HEK293 (cell line): ENCODE results near the gene NHS.

ENCODE experiments used
- EGR2 ChIP-seq: fragments of 450-650 bp; formaldehyde crosslinking; IDR thresholded peaks from 2 replicates; pipeline ENCODE4 v1.5.1; 2016; ENCODE audit warnings: low read depth, missing biosample characterization, missing genetic modification characterization
- HOXA7 ChIP-seq: sonication (generic); formaldehyde crosslinking; IDR thresholded peaks from 2 replicates; pipeline ENCODE4 v1.8.1; 2022; ENCODE audit warnings: missing genetic modification reagents, borderline replicate concordance
- KLF1 ChIP-seq: fragments of 450-650 bp; formaldehyde crosslinking; IDR thresholded peaks from 2 replicates; pipeline ENCODE4 v1.5.1; 2016; ENCODE audit warnings: missing biosample characterization, missing genetic modification characterization
- KLF16 ChIP-seq: fragments of 450-650 bp; formaldehyde crosslinking; IDR thresholded peaks from 2 replicates; pipeline ENCODE4 v1.5.1; 2017; ENCODE audit warnings: missing biosample characterization, missing genetic modification characterization
- OSR2 ChIP-seq: fragments of 450-650 bp; formaldehyde crosslinking; IDR thresholded peaks from 2 replicates; pipeline ENCODE4 v1.5.1; 2016; ENCODE audit warnings: missing biosample characterization, missing genetic modification characterization
- REPIN1 ChIP-seq: fragments of 450-650 bp; formaldehyde crosslinking; IDR thresholded peaks from 2 replicates; pipeline ENCODE4 v1.5.1; 2017; ENCODE audit warnings: missing biosample characterization, missing genetic modification characterization, low read depth
- SETDB1 ChIP-seq: IDR thresholded peaks from one replicate; pipeline ENCODE4 v1.6.1; 2017; ENCODE audit warnings: mild to moderate bottlenecking, low read length, moderate library complexity, mixed read lengths; ENCODE audit not compliant: insufficient read length
- SP3 ChIP-seq: fragments of 450-650 bp; formaldehyde crosslinking; IDR thresholded peaks from 2 replicates; pipeline ENCODE4 v1.5.1; 2016; ENCODE audit warnings: missing biosample characterization, missing genetic modification characterization
- TCF7L2 ChIP-seq: IDR thresholded peaks from 2 replicates; pipeline ENCODE4 v1.6.1; 2011; ENCODE audit warnings: low read depth, mild to moderate bottlenecking, inconsistent platforms, low read length, moderate library complexity, borderline replicate concordance
- ZBTB17 ChIP-seq: fragments of 450-650 bp; formaldehyde crosslinking; IDR thresholded peaks from 2 replicates; pipeline ENCODE4 v1.5.1; 2016; ENCODE audit warnings: missing biosample characterization, missing genetic modification characterization
- ZBTB20 ChIP-seq: fragments of 450-650 bp; formaldehyde crosslinking; IDR thresholded peaks from 2 replicates; pipeline ENCODE4 v1.5.1; 2016; ENCODE audit warnings: missing biosample characterization, missing genetic modification characterization
- ZFP37 ChIP-seq: fragments of 450-650 bp; formaldehyde crosslinking; IDR thresholded peaks from 2 replicates; pipeline ENCODE4 v1.5.1; 2016; ENCODE audit warnings: missing biosample characterization, missing genetic modification characterization
- ZIC2 ChIP-seq: fragments of 450-650 bp; formaldehyde crosslinking; IDR thresholded peaks from 2 replicates; pipeline ENCODE4 v1.5.1; 2016; ENCODE audit warnings: missing biosample characterization, missing genetic modification characterization
- ZNF132 ChIP-seq: fragments of 450-650 bp; formaldehyde crosslinking; IDR thresholded peaks from 2 replicates; pipeline ENCODE4 v1.5.1; 2017; ENCODE audit warnings: missing biosample characterization, missing genetic modification characterization, borderline replicate concordance
- ZNF157 ChIP-seq: fragments of 450-650 bp; formaldehyde crosslinking; IDR thresholded peaks from 2 replicates; pipeline ENCODE4 v1.5.1; 2016; ENCODE audit warnings: missing biosample characterization, missing genetic modification characterization
- ZNF23 ChIP-seq: fragments of 450-650 bp; formaldehyde crosslinking; IDR thresholded peaks from 2 replicates; pipeline ENCODE4 v1.5.1; 2016; ENCODE audit warnings: missing biosample characterization, missing genetic modification characterization, borderline replicate concordance
- ZNF335 ChIP-seq: fragments of 450-650 bp; formaldehyde crosslinking; conservative IDR thresholded peaks from 2 replicates; pipeline ENCODE4 v1.5.1; 2016; ENCODE audit warnings: missing biosample characterization, missing genetic modification characterization
- ZNF341 ChIP-seq: fragments of 450-650 bp; formaldehyde crosslinking; IDR thresholded peaks from 2 replicates; pipeline ENCODE4; 2016; ENCODE audit warnings: low read depth, missing biosample characterization, missing genetic modification characterization
- ZNF404 ChIP-seq: fragments of 450-650 bp; formaldehyde crosslinking; IDR thresholded peaks from 2 replicates; pipeline ENCODE4 v1.5.1; 2017; ENCODE audit warnings: missing biosample characterization, missing genetic modification characterization
- ZNF561 ChIP-seq: fragments of 450-650 bp; IDR thresholded peaks from 2 replicates; pipeline ENCODE4 v1.5.1; 2018; ENCODE audit warnings: missing biosample characterization, missing genetic modification characterization, borderline replicate concordance
- ZNF596 ChIP-seq: fragments of 450-650 bp; IDR thresholded peaks from 2 replicates; pipeline ENCODE4 v1.5.0; 2018; ENCODE audit warnings: missing biosample characterization, mild to moderate bottlenecking, missing genetic modification characterization, moderate library complexity
- ZNF600 ChIP-seq: fragments of 450-650 bp; formaldehyde crosslinking; IDR thresholded peaks from 2 replicates; pipeline ENCODE4 v1.5.1; 2016; ENCODE audit warnings: missing biosample characterization, missing genetic modification characterization
- ZNF677 ChIP-seq: fragments of 450-650 bp; IDR thresholded peaks from 2 replicates; pipeline ENCODE4 v1.5.0; 2018; ENCODE audit warnings: missing biosample characterization, mild to moderate bottlenecking, missing genetic modification characterization, moderate library complexity
- ZNF747 ChIP-seq: fragments of 450-650 bp; formaldehyde crosslinking; IDR thresholded peaks from 2 replicates; pipeline ENCODE4 v1.5.1; 2016; ENCODE audit warnings: missing biosample characterization, missing genetic modification characterization
- ZNF785 ChIP-seq: fragments of 450-650 bp; formaldehyde crosslinking; IDR thresholded peaks from 2 replicates; pipeline ENCODE4 v1.5.1; 2016; ENCODE audit warnings: missing biosample characterization, missing genetic modification characterization
- ZNF843 ChIP-seq: fragments of 450-650 bp; formaldehyde crosslinking; IDR thresholded peaks from 2 replicates; pipeline ENCODE4 v1.5.1; 2016; ENCODE audit warnings: missing biosample characterization, missing genetic modification characterization
- ZSCAN16 ChIP-seq: fragments of 450-650 bp; formaldehyde crosslinking; IDR thresholded peaks from 2 replicates; pipeline ENCODE4 v1.5.1; 2016; ENCODE audit warnings: missing biosample characterization, missing genetic modification characterization
- ZXDB ChIP-seq: fragments of 450-650 bp; formaldehyde crosslinking; IDR thresholded peaks from 2 replicates; pipeline ENCODE4 v1.5.1; 2016; ENCODE audit warnings: missing biosample characterization, missing genetic modification characterization
- TF ChIP-seq, protein P1 (sequence below): fragments of 450-650 bp; formaldehyde crosslinking; optimal IDR thresholded peaks from 2 replicates; pipeline ENCODE3; 2016; ENCODE audit warnings: missing biosample characterization, mild to moderate bottlenecking, missing genetic modification characterization
- TF ChIP-seq, protein P2 (sequence below): fragments of 450-650 bp; formaldehyde crosslinking; IDR thresholded peaks from 2 replicates; pipeline ENCODE4 v1.5.1; 2016; ENCODE audit warnings: missing biosample characterization, missing genetic modification characterization, borderline replicate concordance
- TF ChIP-seq, protein P3 (sequence below): sonication (generic); formaldehyde crosslinking; IDR thresholded peaks from 2 replicates; pipeline ENCODE4 v1.8.1; 2022; ENCODE audit warnings: mild to moderate bottlenecking, moderate library complexity, missing genetic modification reagents
- TF ChIP-seq, protein P4 (sequence below): fragments of 450-650 bp; formaldehyde crosslinking; IDR thresholded peaks from 2 replicates; pipeline ENCODE4 v1.5.1; 2016; ENCODE audit warnings: missing biosample characterization, missing genetic modification characterization, borderline replicate concordance

The NHS gene

DNA sequence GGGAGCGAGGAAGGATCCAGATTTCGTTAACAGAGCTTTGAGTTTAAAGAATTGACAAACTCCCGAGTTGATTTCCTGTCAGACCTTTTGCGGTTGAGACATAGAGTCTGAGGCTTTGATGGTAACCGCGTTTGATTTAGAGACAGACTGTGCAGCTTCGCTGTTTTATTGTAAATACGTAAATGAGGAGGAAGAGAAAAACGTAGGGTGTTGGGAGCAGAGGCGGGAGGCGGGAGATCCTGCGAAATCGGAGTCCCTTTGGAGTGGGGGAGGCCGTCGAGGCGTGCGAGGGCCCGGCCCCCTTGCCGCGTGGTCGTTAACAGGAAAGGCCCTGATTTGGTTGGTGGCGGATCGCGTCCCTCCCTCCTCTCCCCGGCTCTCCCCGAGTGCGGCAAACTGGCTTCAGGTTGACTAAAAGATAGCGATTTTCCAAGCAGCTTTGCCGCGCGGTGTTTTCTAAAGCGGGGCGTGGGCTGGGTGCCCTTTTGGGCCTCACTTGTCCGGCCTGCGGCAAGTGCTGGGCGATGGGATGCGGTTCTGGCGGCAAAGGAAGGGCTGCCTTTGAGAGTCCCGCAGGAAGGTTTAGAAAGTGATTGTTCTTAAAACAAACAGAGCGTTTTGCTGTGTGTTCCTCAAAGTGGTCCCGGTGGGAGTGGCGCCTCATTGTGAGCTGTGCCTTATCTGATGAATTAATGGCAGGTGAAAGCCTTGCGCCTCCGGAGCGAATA, 363.1 kb downstream of the NHS start (continued):
- TF ChIP-seq, protein P1, sequence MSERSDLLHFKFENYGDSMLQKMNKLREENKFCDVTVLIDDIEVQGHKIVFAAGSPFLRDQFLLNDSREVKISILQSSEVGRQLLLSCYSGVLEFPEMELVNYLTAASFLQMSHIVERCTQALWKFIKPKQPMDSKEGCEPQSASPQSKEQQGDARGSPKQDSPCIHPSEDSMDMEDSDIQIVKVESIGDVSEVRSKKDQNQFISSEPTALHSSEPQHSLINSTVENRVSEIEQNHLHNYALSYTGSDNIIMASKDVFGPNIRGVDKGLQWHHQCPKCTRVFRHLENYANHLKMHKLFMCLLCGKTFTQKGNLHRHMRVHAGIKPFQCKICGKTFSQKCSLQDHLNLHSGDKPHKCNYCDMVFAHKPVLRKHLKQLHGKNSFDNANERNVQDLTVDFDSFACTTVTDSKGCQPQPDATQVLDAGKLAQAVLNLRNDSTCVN (tag by site-specific recombination), result no peak
- TF ChIP-seq ZNF132 (tag by site-specific recombination) (no peak), ZNF747 (tag by site-specific recombination) (no peak), ZNF677 (tag by site-specific recombination) (no peak), ZSCAN16 (tag by site-specific recombination) (0 out of 2 replicates have a peak, but pooled peaks have one; percentile 9), ZNF843 (tag by site-specific recombination) (no peak), ZNF23 (tag by site-specific recombination) (no peak), SP3 (tag by site-specific recombination) (peak; percentile 37), ZNF785 (tag by site-specific recombination) (no peak), ZBTB17 (tag by site-specific recombination) (0 out of 2 replicates have a peak, but pooled peaks have one; percentile 29), ZXDB (tag by site-specific recombination) (peak; percentile 58), KLF16 (tag by site-specific recombination) (peak; percentile 56), EGR2 (tag by site-specific recombination) (peak; percentile 85), ZBTB20 (no peak), SETDB1 (peak; percentile 49), ZNF335 (tag by site-specific recombination) (peak; percentile 58), ZIC2 (tag by site-specific recombination) (0 out of 2 replicates have a peak, but pooled peaks have one; percentile 11), ZFP37 (tag by site-specific recombination) (peak; percentile 52; the same call in 1 of the 2 replicates), ZNF404 (no peak), KLF1 (tag by site-specific recombination) (no peak), REPIN1 (tag by site-specific recombination) (no peak), HOXA7 (CRISPR knock-in tag) (no peak), ZNF600 (tag by site-specific recombination) (peak; percentile 50), TCF7L2 (peak; percentile 67; the same call in 1 of the 2 replicates), ZNF561 (tag by site-specific recombination) (no peak), ZNF341 (tag by site-specific recombination) (peak; percentile 91), ZNF596 (tag by site-specific recombination) (no peak), ZNF157 (no peak), OSR2 (tag by site-specific recombination) (no peak)
- TF ChIP-seq, protein P2, sequence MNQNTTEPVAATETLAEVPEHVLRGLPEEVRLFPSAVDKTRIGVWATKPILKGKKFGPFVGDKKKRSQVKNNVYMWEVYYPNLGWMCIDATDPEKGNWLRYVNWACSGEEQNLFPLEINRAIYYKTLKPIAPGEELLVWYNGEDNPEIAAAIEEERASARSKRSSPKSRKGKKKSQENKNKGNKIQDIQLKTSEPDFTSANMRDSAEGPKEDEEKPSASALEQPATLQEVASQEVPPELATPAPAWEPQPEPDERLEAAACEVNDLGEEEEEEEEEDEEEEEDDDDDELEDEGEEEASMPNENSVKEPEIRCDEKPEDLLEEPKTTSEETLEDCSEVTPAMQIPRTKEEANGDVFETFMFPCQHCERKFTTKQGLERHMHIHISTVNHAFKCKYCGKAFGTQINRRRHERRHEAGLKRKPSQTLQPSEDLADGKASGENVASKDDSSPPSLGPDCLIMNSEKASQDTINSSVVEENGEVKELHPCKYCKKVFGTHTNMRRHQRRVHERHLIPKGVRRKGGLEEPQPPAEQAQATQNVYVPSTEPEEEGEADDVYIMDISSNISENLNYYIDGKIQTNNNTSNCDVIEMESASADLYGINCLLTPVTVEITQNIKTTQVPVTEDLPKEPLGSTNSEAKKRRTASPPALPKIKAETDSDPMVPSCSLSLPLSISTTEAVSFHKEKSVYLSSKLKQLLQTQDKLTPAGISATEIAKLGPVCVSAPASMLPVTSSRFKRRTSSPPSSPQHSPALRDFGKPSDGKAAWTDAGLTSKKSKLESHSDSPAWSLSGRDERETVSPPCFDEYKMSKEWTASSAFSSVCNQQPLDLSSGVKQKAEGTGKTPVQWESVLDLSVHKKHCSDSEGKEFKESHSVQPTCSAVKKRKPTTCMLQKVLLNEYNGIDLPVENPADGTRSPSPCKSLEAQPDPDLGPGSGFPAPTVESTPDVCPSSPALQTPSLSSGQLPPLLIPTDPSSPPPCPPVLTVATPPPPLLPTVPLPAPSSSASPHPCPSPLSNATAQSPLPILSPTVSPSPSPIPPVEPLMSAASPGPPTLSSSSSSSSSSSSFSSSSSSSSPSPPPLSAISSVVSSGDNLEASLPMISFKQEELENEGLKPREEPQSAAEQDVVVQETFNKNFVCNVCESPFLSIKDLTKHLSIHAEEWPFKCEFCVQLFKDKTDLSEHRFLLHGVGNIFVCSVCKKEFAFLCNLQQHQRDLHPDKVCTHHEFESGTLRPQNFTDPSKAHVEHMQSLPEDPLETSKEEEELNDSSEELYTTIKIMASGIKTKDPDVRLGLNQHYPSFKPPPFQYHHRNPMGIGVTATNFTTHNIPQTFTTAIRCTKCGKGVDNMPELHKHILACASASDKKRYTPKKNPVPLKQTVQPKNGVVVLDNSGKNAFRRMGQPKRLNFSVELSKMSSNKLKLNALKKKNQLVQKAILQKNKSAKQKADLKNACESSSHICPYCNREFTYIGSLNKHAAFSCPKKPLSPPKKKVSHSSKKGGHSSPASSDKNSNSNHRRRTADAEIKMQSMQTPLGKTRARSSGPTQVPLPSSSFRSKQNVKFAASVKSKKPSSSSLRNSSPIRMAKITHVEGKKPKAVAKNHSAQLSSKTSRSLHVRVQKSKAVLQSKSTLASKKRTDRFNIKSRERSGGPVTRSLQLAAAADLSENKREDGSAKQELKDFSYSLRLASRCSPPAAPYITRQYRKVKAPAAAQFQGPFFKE (tag by site-specific recombination), result no peak
- TF ChIP-seq, protein P3, sequence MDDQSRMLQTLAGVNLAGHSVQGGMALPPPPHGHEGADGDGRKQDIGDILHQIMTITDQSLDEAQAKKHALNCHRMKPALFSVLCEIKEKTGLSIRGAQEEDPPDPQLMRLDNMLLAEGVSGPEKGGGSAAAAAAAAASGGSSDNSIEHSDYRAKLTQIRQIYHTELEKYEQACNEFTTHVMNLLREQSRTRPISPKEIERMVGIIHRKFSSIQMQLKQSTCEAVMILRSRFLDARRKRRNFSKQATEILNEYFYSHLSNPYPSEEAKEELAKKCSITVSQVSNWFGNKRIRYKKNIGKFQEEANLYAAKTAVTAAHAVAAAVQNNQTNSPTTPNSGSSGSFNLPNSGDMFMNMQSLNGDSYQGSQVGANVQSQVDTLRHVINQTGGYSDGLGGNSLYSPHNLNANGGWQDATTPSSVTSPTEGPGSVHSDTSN (CRISPR knock-in tag), result no peak
- TF ChIP-seq, protein P4, sequence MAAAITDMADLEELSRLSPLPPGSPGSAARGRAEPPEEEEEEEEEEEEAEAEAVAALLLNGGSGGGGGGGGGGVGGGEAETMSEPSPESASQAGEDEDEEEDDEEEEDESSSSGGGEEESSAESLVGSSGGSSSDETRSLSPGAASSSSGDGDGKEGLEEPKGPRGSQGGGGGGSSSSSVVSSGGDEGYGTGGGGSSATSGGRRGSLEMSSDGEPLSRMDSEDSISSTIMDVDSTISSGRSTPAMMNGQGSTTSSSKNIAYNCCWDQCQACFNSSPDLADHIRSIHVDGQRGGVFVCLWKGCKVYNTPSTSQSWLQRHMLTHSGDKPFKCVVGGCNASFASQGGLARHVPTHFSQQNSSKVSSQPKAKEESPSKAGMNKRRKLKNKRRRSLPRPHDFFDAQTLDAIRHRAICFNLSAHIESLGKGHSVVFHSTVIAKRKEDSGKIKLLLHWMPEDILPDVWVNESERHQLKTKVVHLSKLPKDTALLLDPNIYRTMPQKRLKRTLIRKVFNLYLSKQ (tag by site-specific recombination), result no peak
